ENCODE data around the gene DLD.
"Not testable (repeated sequence)": the region's sequence is repeated elsewhere in the genome, so short reads cannot be mapped to it uniquely, and the experiment has no call there.

The DLD gene

GRCh38 chr7:107917763-107918651 is 27.0 kb downstream of the DLD start:
- no peak for DNase-seq (ENCODE audit: low spot score)

DNA sequence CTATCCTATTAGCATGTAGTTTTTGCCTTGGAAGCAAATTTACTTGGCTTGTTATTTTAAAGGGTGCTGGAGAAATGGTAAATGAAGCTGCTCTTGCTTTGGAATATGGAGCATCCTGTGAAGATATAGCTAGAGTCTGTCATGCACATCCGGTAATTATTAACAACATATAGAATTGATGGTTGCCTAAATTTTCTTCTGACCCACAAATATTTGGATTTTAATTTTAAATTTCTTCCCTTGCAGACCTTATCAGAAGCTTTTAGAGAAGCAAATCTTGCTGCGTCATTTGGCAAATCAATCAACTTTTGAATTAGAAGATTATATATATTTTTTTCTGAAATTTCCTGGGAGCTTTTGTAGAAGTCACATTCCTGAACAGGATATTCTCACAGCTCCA is 28.0 kb downstream of the DLD start:
- DNase-seq (ENCODE audit: low spot score), result no peak

- DNase-seq (ENCODE audit: low spot score), result no peak
Observed at GRCh38 chr7:107920048-107920772, 29.2 kb downstream of the DLD start.

- DNase-seq (ENCODE audit: low spot score), result not testable (repeated sequence)
Observed at GRCh38 chr7:107921826-107922225, 30.8 kb downstream of the DLD start.

- DNase-seq (ENCODE audit: low spot score), result no peak
Observed at GRCh38 chr7:107922886-107923285, 31.9 kb downstream of the DLD start.

DNA sequence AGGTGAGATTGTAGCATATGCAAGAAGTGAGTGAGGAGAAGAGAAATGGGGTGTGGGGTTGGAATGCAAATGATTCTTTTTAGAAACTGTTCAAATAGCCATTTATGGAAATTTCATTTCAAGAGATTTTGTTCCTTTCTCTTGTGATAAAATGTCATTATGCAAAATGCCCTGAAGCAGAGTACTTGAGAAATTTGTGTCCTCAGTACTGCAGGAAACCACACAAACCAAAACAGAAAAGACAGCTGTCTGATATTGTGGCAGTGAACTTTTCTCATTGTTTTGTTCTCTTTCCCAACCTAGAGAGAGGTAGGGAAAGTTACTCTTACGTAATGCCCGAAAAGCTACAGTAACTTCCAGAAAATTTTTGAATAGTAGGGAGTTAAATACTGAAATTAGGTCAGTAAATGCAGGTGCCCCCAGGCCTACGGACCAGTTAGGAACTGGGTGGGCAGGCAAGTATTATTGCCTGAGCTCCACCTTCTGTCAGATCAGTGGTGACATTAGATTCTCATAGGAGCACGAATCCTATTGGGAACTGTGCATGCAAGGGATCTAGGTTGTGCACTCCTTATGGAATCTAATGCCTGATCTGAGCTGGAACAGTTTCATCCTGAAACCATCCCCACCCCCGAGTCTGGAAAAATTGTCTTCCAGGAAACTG is 34.0 kb downstream of the DLD start:
- DNase-seq (ENCODE audit: low spot score), result no peak

- no peak for DNase-seq (ENCODE audit: low spot score)
Observed at GRCh38 chr7:107926481-107926880, 35.5 kb downstream of the DLD start.

- no peak for DNase-seq (ENCODE audit: low spot score)
Observed at GRCh38 chr7:107931740-107932515, 40.9 kb downstream of the DLD start.

GRCh38 chr7:107932805-107933204 is 41.8 kb downstream of the DLD start:
- DNase-seq (ENCODE audit: low spot score), result peak; percentile 46

DNA sequence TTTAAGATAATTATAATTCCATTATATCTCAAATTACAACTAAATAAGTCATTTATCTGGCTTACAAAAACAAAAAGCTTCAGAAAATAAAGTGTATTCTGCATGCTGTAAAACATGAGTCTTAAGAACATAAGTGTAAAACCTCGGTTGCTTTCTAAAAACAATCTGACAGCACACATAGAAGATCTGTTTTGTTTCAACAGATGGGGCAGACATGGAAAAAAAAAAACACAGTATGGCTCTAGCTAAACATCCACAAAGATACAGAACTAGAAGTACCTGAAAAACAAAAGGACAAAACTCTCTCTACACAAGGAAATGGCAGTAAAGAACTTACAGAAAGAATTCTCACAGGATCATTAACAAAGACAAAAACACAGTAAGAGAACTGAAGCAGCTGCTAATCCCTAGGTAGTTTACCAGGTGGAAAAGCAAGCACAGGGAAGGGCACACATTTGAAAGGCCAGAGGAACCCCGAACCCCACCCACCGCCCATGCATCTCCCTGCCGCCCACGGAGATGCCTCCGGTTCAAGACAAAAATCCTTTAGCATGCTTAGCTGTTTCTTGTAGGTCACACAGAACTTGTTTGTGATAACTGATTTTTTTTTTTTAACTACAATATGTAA is 42.5 kb downstream of the DLD start:
- peak; percentile 33 for DNase-seq (ENCODE audit: low spot score)

- DNase-seq (ENCODE audit: low spot score), result no peak
Observed at GRCh38 chr7:107934991-107935770, 44.2 kb downstream of the DLD start.

- DNase-seq (ENCODE audit: low spot score), result no peak
Observed at GRCh38 chr7:107936312-107936711, 45.3 kb downstream of the DLD start.

GRCh38 chr7:107937531-107937930 is 46.5 kb downstream of the DLD start:
- DNase-seq (ENCODE audit: low spot score), result no peak

GRCh38 chr7:107938456-107939250 is 47.7 kb downstream of the DLD start:
- no peak for DNase-seq (ENCODE audit: low spot score)

- DNase-seq (ENCODE audit: low spot score), result no peak
Observed at GRCh38 chr7:107939573-107940489, 48.8 kb downstream of the DLD start.

DNA sequence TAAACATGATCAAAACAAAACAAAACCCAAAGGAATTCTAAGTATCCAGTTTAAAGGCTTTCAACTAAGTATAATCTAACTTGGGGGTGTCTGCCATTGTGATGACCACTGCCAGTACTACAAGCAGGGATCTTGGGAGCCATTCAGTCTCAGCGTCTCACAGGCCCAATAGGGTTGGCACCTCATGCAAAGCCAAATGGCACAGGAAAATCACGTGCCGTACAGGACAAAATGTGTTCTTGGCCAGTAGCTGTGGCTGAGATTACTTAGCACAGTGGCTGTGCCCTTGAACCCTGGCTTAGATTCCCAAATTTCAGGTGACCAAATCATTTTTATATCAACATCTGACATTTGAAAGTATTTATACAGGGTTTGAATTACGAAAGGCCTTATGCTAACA is 50.0 kb downstream of the DLD start:
- no peak for DNase-seq (ENCODE audit: low spot score)

DNA sequence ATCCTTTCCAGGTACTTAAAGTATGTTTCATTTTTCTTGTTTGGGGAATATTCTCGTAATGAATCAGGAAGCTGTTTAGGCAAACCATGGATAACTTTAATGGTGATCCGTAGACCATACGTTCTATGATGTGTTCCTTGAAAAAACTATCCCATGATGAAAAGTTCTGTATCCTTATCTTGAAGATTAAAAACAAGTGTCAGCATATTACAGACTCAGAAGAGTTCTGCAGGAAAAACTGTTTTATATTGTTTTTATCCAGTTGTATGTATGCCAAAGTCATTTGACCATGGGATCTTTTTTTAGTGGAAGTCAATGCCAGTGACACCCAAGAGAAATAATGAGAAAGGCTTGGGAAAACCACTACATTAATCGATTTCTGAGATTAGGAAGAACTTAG is 52.0 kb downstream of the DLD start:
- DNase-seq (ENCODE audit: low spot score), result no peak

DNA sequence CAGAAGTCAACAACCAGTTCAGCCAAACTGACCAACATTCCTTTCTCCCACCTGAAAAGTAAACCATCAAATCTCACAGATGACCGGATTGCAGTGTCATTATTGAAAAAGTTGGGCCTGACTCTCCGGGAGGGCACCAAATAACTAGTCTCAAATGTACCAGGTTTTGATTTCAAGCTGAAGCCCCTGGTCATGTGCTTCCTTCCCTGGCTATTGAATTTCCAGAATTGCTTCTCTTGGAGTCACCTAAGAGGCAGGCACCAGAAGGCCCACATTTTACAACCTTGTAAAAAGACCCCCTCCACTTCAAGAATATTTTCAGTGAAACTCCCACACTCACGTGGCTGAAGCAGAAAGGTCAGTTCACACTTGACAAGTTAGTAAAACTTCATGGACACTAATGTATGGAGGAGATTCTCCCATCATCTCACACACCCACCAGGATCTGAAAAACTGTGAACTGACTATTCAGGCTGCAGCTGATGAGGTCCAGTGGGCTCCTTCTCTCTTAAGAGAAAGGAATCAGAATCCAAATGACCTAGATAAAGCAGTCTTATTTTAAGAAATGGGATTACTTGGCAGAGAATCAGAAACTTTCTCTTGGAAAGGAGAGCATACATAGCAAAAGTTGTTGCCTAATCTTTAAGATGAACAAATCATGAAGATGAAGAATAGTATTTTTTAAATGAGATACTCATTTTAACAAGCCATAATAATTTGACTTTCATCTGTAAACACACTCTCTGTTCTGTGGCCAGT is 53.6 kb downstream of the DLD start:
- DNase-seq (ENCODE audit: low spot score), result no peak

Data from iPS-NIHi11 (cell line).